ENCODE data around the gene MYO18A.

Gene MYO18A

DNA sequence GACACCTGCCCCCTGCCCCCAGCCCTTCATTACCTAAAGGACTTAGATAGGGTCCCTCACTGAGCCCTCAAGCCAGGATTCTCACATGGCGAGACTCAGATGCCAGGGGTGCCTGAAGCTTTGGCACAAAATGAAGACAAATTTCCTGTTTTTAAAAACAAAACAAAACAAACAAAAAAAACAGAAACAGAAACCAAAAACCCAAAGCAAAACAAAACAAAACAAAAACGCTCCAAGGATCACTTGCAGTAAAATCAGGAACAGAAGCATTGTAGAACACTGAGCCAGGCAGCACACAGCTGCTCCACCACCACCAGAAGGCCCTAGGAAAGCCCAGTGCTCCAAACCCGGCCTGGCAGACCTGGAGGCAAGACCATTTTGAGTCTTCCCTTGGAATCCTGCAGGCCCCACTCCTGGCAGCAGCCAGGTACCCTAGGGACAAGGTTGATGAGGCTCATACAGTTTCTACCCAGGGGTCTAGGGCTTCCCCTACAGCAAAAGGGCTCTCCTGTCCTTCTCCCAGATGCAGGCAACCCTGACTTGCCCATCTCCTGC, 20.8 kb downstream of the MYO18A start:
- peaks cover 0 to 9% of the 10 kb centered on the region in 2 experiments; a peak in 1 of 3 replicates for H3K36me3 ChIP-seq (ENCODE audit: control insufficient read depth in 2 of 2, insufficient read depth in 1 of 2, low read length in 2 of 2)
- CTCF ChIA-PET = interaction anchor here (1.0 to 1.9 kb wide), 3 partner anchors 9 to 60 kb away, joined by 4 to 7 read pairs (median 4); partner anchors contain the start of gene MYO18A
- TF ChIP-seq, protein P1, sequence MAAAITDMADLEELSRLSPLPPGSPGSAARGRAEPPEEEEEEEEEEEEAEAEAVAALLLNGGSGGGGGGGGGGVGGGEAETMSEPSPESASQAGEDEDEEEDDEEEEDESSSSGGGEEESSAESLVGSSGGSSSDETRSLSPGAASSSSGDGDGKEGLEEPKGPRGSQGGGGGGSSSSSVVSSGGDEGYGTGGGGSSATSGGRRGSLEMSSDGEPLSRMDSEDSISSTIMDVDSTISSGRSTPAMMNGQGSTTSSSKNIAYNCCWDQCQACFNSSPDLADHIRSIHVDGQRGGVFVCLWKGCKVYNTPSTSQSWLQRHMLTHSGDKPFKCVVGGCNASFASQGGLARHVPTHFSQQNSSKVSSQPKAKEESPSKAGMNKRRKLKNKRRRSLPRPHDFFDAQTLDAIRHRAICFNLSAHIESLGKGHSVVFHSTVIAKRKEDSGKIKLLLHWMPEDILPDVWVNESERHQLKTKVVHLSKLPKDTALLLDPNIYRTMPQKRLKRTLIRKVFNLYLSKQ (tag by site-specific recombination; IDR thresholded peaks at IDR 0.05; ENCODE audit: borderline replicate concordance) = no peak
- peak; percentile 68 for TF ChIP-seq ZIC2 (tag by site-specific recombination; IDR thresholded peaks at IDR 0.05)
- TF ChIP-seq ZNF335 (tag by site-specific recombination; conservative IDR thresholded peaks at IDR 0.05) = 0 out of 2 replicates have a peak, but pooled peaks have one; percentile 37
- no peaks in the 10 kb centered on the region for H3K9me3 ChIP-seq (ENCODE audit: control insufficient read depth, insufficient read depth, low read depth, low read length)
- peaks cover 11% of the 10 kb centered on the region for H3K4me1 ChIP-seq (ENCODE audit: control insufficient read depth, insufficient read depth, low read length)
- POLR2A ChIA-PET = interaction anchor here (1.0 kb wide), 1 partner anchor 18 kb away, joined by 4 read pairs; no protein-coding TSS in a partner anchor
- H3K4me3 ChIP-seq (ENCODE audit: low read depth, low read length) = no peak overlapping the region
- H3K27ac ChIP-seq (ENCODE audit: extremely low read depth, low read depth, low read length) = no peak overlapping the region

DNA sequence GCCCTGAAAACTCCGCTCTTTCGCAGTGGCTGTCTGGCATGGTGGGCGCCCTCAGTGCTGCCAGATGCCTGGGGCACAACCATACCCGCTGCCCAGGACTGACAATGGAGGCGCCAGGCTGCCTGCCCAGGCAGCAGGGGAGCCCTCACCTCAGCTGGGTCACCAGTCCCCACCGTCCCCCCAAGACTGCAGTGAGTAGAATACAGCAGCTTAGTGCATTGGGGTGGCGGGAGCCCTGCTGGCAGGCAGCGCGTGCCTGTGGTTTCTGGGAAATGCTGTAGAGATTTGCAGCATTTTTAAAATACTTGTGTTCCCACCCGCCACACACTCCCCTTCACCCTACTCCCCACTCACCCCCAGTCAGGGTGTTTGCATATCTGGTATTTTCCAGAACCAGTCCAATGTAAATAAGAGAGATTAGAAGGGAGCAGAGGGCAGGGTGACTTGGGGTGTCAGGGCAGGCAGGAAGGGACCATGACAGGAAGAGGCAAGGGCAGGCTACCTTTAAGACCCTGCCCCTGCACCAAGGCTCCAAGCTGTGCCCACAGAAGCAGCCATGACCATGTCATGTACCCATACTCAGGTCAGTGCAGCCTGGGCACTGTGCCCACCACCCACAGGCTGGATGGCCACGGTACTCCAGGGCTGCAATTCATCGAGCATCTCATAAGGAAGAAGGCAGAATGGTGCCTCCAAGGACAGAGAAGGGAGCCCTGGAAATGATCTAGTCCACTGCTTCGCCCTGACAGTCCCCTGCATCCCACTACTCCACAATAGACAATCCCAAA, 21.5 kb downstream of the MYO18A start:
- Histone ChIP-seq H3K36me3 (ENCODE audit: control insufficient read depth in 2 of 2, insufficient read depth in 1 of 2, low read length in 2 of 2) (peaks cover 0 to 9% of the 10 kb centered on the region in 2 experiments; a peak in 1 of 3 replicates), H3K4me1 (ENCODE audit: control insufficient read depth, insufficient read depth, low read length) (peaks cover 11% of the 10 kb centered on the region), H3K9me3 (ENCODE audit: control insufficient read depth, insufficient read depth, low read depth, low read length) (no peaks in the 10 kb centered on the region), H3K4me3 (ENCODE audit: low read depth, low read length) (no peak overlapping the region), H3K27ac (ENCODE audit: extremely low read depth, low read depth, low read length) (no peak overlapping the region)
- TF ChIP-seq, protein P2, sequence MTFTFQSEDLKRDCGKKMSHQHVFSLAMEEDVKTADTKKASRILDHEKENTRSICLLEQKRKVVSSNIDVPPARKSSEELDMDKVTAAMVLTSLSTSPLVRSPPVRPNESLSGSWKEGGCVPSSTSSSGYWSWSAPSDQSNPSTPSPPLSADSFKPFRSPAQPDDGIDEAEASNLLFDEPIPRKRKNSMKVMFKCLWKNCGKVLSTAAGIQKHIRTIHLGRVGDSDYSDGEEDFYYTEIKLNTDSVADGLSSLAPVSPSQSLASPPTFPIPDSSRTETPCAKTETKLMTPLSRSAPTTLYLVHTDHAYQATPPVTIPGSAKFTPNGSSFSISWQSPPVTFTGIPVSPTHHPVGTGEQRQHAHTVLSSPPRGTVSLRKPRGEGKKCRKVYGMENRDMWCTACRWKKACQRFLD (tag by site-specific recombination; IDR thresholded peaks at IDR 0.05) = no peak
- no peak for TF ChIP-seq ZNF175 (tag by site-specific recombination; IDR thresholded peaks at IDR 0.05)
- TF ChIP-seq KLF10 (tag by site-specific recombination; IDR thresholded peaks at IDR 0.05) = no peak
- no peak for TF ChIP-seq RBAK (tag by site-specific recombination; IDR thresholded peaks at IDR 0.05)
- no peak for TF ChIP-seq GLI2 (tag by site-specific recombination; IDR thresholded peaks at IDR 0.05; ENCODE audit: borderline replicate concordance, low read depth)
- TF ChIP-seq, protein P3, sequence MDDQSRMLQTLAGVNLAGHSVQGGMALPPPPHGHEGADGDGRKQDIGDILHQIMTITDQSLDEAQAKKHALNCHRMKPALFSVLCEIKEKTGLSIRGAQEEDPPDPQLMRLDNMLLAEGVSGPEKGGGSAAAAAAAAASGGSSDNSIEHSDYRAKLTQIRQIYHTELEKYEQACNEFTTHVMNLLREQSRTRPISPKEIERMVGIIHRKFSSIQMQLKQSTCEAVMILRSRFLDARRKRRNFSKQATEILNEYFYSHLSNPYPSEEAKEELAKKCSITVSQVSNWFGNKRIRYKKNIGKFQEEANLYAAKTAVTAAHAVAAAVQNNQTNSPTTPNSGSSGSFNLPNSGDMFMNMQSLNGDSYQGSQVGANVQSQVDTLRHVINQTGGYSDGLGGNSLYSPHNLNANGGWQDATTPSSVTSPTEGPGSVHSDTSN (CRISPR knock-in tag; IDR thresholded peaks at IDR 0.05) = no peak
- no peak for TF ChIP-seq ZNF2 (tag by site-specific recombination; IDR thresholded peaks at IDR 0.05)
- TF ChIP-seq GLI4 (tag by site-specific recombination; IDR thresholded peaks at IDR 0.05) = no peak
- TF ChIP-seq ZNF354C (tag by site-specific recombination; IDR thresholded peaks at IDR 0.05; ENCODE audit: borderline replicate concordance, low read depth) = no peak
- TF ChIP-seq ZNF658 (tag by site-specific recombination; IDR thresholded peaks at IDR 0.05) = no peak
- POLR2A ChIA-PET = no interaction called here
- CTCF ChIA-PET = interaction anchor here (1.0 kb wide), 1 partner anchor 22 kb away, joined by 4 read pairs; the partner anchor contains the start of gene MYO18A

DNA sequence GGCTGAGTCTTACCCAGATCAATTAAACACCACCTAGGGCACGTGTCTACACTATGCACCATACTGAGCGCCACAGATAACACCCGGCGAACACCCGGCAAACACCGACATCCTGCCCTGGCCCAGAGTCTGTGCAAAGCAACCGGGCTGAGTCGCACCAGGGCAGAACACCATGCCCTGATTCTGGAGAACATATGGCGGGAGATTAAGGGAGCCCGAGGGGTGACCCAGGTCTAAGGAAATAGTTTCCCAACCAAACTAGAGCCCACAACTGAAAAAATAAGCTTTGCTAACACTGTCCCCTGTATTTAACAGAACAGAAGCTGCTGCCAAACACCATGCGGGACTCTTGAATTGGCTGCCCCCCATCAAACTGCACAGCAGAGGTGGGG, 22.1 kb downstream of the MYO18A start:
- CTCF ChIA-PET = no interaction called here
- H3K4me1 ChIP-seq (ENCODE audit: control insufficient read depth, insufficient read depth, low read length) = peaks cover 11% of the 10 kb centered on the region
- TF ChIP-seq HOXD13 (CRISPR knock-in tag; IDR thresholded peaks at IDR 0.05; ENCODE audit: borderline replicate concordance) = no peak
- TF ChIP-seq ZBTB48 (tag by site-specific recombination; IDR thresholded peaks at IDR 0.05) = no peak
- TF ChIP-seq ZNF521 (tag by site-specific recombination; IDR thresholded peaks at IDR 0.05) = no peak
- TF ChIP-seq ZNF473 (tag by site-specific recombination; IDR thresholded peaks at IDR 0.05) = no peak
- TF ChIP-seq, protein P4, sequence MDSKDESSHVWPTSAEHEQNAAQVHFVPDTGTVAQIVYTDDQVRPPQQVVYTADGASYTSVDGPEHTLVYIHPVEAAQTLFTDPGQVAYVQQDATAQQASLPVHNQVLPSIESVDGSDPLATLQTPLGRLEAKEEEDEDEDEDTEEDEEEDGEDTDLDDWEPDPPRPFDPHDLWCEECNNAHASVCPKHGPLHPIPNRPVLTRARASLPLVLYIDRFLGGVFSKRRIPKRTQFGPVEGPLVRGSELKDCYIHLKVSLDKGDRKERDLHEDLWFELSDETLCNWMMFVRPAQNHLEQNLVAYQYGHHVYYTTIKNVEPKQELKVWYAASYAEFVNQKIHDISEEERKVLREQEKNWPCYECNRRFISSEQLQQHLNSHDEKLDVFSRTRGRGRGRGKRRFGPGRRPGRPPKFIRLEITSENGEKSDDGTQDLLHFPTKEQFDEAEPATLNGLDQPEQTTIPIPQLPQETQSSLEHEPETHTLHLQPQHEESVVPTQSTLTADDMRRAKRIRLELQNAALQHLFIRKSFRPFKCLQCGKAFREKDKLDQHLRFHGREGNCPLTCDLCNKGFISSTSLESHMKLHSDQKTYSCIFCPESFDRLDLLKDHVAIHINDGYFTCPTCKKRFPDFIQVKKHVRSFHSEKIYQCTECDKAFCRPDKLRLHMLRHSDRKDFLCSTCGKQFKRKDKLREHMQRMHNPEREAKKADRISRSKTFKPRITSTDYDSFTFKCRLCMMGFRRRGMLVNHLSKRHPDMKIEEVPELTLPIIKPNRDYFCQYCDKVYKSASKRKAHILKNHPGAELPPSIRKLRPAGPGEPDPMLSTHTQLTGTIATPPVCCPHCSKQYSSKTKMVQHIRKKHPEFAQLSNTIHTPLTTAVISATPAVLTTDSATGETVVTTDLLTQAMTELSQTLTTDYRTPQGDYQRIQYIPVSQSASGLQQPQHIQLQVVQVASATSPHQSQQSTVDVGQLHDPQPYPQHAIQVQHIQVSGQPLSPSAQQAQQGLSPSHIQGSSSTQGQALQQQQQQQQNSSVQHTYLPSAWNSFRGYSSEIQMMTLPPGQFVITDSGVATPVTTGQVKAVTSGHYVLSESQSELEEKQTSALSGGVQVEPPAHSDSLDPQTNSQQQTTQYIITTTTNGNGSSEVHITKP (tag by site-specific recombination; IDR thresholded peaks at IDR 0.05) = no peak
- TF ChIP-seq, protein P5, sequence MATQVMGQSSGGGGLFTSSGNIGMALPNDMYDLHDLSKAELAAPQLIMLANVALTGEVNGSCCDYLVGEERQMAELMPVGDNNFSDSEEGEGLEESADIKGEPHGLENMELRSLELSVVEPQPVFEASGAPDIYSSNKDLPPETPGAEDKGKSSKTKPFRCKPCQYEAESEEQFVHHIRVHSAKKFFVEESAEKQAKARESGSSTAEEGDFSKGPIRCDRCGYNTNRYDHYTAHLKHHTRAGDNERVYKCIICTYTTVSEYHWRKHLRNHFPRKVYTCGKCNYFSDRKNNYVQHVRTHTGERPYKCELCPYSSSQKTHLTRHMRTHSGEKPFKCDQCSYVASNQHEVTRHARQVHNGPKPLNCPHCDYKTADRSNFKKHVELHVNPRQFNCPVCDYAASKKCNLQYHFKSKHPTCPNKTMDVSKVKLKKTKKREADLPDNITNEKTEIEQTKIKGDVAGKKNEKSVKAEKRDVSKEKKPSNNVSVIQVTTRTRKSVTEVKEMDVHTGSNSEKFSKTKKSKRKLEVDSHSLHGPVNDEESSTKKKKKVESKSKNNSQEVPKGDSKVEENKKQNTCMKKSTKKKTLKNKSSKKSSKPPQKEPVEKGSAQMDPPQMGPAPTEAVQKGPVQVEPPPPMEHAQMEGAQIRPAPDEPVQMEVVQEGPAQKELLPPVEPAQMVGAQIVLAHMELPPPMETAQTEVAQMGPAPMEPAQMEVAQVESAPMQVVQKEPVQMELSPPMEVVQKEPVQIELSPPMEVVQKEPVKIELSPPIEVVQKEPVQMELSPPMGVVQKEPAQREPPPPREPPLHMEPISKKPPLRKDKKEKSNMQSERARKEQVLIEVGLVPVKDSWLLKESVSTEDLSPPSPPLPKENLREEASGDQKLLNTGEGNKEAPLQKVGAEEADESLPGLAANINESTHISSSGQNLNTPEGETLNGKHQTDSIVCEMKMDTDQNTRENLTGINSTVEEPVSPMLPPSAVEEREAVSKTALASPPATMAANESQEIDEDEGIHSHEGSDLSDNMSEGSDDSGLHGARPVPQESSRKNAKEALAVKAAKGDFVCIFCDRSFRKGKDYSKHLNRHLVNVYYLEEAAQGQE (tag by site-specific recombination; IDR thresholded peaks at IDR 0.05) = no peak

More for the DNA sequence above, 22.1 kb downstream of the MYO18A start:
- H3K27ac ChIP-seq (ENCODE audit: extremely low read depth, low read depth, low read length) = no peak overlapping the region
- POLR2A ChIA-PET = no interaction called here
- H3K9me3 ChIP-seq (ENCODE audit: control insufficient read depth, insufficient read depth, low read depth, low read length) = no peaks in the 10 kb centered on the region
- H3K4me3 ChIP-seq (ENCODE audit: low read depth, low read length) = no peak overlapping the region
- H3K36me3 ChIP-seq (ENCODE audit: control insufficient read depth in 2 of 2, insufficient read depth in 1 of 2, low read length in 2 of 2) = peaks cover 0 to 4% of the 10 kb centered on the region in 2 experiments; a peak in 1 of 3 replicates

Data from HEK293 (cell line).